ENCODE data around the gene TJP3. TPM values are rescaled to one million over a fixed set of nuclear protein-coding genes. Genes with fewer than 3 reads are reported as not detected.

The TJP3 gene
- total RNA-seq, 2 donors from 2014 or later, result 15.7 to 25.9 TPM

DNA sequence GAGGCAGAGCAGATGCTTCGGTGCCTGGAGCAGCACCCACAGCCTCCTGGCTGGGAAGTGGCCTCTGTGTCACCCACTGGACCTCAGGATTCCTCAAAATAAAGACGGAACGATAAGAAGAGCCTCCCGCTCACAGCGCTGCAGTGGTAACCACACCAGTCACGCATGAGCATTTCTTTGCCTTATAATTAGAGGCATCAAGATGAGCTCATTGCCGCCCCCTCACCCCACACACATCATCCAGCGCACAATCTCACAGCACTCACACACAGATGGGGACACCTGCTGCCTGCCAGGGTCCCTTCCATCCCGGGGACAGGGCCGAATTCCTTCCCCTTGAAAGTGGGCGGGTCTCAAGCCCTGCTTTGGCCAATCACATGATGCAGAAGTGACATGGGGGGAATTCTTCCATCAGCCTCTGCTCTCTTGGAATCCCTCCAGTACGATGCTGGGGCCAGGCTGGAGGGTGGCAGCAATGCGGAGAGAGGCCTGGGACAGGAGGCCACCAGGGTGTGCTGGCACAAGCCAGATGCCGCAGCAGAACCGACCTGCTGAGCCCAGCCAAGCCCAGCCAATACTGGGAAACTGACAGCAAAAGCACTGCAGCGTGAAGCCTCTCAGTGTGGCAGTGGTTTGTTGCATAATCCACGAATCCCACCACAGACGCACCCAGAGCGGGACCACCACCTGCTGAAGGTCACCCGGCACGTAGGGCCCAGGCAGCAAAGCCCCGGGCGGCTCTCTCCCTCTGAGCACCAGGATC is 23.9 kb upstream of the TJP3 start:
- Mint-ChIP-seq H3K27ac (peak overlapping the region; percentile 90), H3K36me3 (ENCODE audit: low read depth) (peaks cover 30% of the 10 kb centered on the region), H3K9me3 (peaks cover 12% of the 10 kb centered on the region), H3K27me3 (ENCODE audit: insufficient read depth) (no peaks in the 10 kb centered on the region), H3K4me1 (peaks cover 31% of the 10 kb centered on the region), H3K4me3 (no peak overlapping the region)
- Histone ChIP-seq H3K27me3 (ENCODE audit: control insufficient read depth, insufficient read depth, low read length, poor library complexity, severe bottlenecking) (no peaks in the 10 kb centered on the region), H3K4me3 (ENCODE audit: low read length) (no peak overlapping the region), H3K36me3 (ENCODE audit: control insufficient read depth, insufficient read depth, low read length) (peaks cover 20% of the 10 kb centered on the region), H3K4me1 (ENCODE audit: control insufficient read depth, insufficient read depth, low read length) (peaks cover 15% of the 10 kb centered on the region), H3K9me3 (ENCODE audit: control insufficient read depth, low read length) (peaks cover 10% of the 10 kb centered on the region), H3K9ac (ENCODE audit: extremely low read depth, low read length, poor library complexity, severe bottlenecking) (no peak overlapping the region), H3K27ac (ENCODE audit: low read depth, low read length) (peak overlapping the region; percentile 60)
- TF ChIP-seq CTCF (conservative IDR thresholded peaks at IDR 0.05), result no peak
- 86 to 92% methylated on average over 22 to 23 of the region's 23 CpGs for WGBS, 2 experiments (ENCODE audit: insufficient coverage in 1 of 2, insufficient read length in 1 of 2)
- peak; percentile 60 for DNase-seq

DNA sequence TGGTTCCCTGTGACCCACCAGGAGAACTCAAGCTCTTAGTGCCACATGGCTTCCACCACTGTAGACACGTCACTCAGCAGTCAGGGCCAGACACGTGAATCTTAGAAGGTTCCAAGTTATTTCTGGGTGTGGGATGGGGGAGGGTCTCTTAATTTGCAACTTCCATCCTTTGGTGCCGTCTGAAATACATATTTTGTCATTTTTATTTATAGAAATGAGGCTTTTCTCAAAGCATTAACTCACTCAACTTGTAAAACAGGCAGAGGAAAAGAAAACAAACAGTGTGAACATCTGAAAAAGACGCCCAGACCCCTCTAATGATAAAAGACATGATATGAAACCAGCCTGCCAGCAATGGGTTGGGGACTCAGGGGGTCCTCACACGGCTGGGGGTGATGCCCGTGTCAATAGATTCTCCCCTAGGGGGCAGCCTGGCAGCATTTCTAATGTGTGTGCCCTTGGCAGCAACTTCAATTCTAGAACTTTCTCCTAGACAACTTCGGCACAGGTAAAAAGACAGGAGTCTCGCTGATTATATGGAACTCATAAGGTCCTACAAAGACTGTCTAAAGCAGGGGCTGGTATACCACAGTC is 23.3 kb upstream of the TJP3 start:
- 93% methylated on average over 5 to 7 of the region's 8 CpGs for WGBS, 2 experiments (ENCODE audit: insufficient coverage in 1 of 2, insufficient read length in 1 of 2)
- peaks cover 10% of the 10 kb centered on the region for H3K9me3 ChIP-seq (ENCODE audit: control insufficient read depth, low read length)
- H3K9ac ChIP-seq (ENCODE audit: extremely low read depth, low read length, poor library complexity, severe bottlenecking), result no peak overlapping the region
- no peak for DNase-seq
- H3K36me3 ChIP-seq (ENCODE audit: control insufficient read depth, insufficient read depth, low read length), result peaks cover 22% of the 10 kb centered on the region
- peaks cover 30% of the 10 kb centered on the region for H3K36me3 Mint-ChIP-seq (ENCODE audit: low read depth)
- peaks cover 31% of the 10 kb centered on the region for H3K4me1 Mint-ChIP-seq
- no peak for TF ChIP-seq CTCF (conservative IDR thresholded peaks at IDR 0.05)
- no peaks in the 10 kb centered on the region for H3K27me3 Mint-ChIP-seq (ENCODE audit: insufficient read depth)
- no peak overlapping the region for H3K4me3 ChIP-seq (ENCODE audit: low read length)
- peak overlapping the region; percentile 21 for H3K27ac Mint-ChIP-seq
- peaks cover 15% of the 10 kb centered on the region for H3K4me1 ChIP-seq (ENCODE audit: control insufficient read depth, insufficient read depth, low read length)
- no peak overlapping the region for H3K4me3 Mint-ChIP-seq
- peaks cover 12% of the 10 kb centered on the region for H3K9me3 Mint-ChIP-seq
- H3K27me3 ChIP-seq (ENCODE audit: control insufficient read depth, insufficient read depth, low read length, poor library complexity, severe bottlenecking), result no peaks in the 10 kb centered on the region
- no peak overlapping the region for H3K27ac ChIP-seq (ENCODE audit: low read depth, low read length)

GRCh38 chr19:3687393-3687773 is 20.8 kb upstream of the TJP3 start:
- Mint-ChIP-seq H3K27ac (peak overlapping the region; percentile 87), H3K9me3 (peaks cover 15% of the 10 kb centered on the region), H3K4me1 (peaks cover 19% of the 10 kb centered on the region), H3K36me3 (ENCODE audit: low read depth) (peaks cover 40% of the 10 kb centered on the region), H3K27me3 (ENCODE audit: insufficient read depth) (no peaks in the 10 kb centered on the region), H3K4me3 (peak overlapping the region; percentile 43)
- H3K27me3 ChIP-seq (ENCODE audit: control insufficient read depth, insufficient read depth, low read length, poor library complexity, severe bottlenecking), result no peaks in the 10 kb centered on the region
- DNase-seq, result no peak
- no peak for TF ChIP-seq CTCF (conservative IDR thresholded peaks at IDR 0.05)
- H3K4me1 ChIP-seq (ENCODE audit: control insufficient read depth, insufficient read depth, low read length), result peaks cover 9% of the 10 kb centered on the region
- H3K9me3 ChIP-seq (ENCODE audit: control insufficient read depth, low read length), result peaks cover 10% of the 10 kb centered on the region
- H3K27ac ChIP-seq (ENCODE audit: low read depth, low read length), result no peak overlapping the region
- H3K9ac ChIP-seq (ENCODE audit: extremely low read depth, low read length, poor library complexity, severe bottlenecking), result no peak overlapping the region
- peaks cover 24% of the 10 kb centered on the region for H3K36me3 ChIP-seq (ENCODE audit: control insufficient read depth, insufficient read depth, low read length)
- WGBS, 2 experiments (ENCODE audit: insufficient coverage in 1 of 2, insufficient read length in 1 of 2), result 85 to 93% methylated on average over 8 to 12 of the region's 12 CpGs
- no peak overlapping the region for H3K4me3 ChIP-seq (ENCODE audit: low read length)

All from endodermal cell (in vitro differentiated cells).